H9 (cell line): ENCODE results near the gene PLXNA4. TPM values are rescaled to one million over a fixed set of nuclear protein-coding genes. Genes with fewer than 3 reads are reported as not detected.

Experiments
- DNase-seq: peaks from one replicate; pipeline ENCODE4 v3.0.0-alpha.2; 2017
- H2AFZ ChIP-seq: one replicate; pipeline ENCODE4 v1.6.1; 2013; ENCODE audit warnings: mild to moderate bottlenecking, low read length, control low read depth, moderate library complexity
- H2AK5ac ChIP-seq: 2 replicates; pipeline ENCODE4 v1.6.1; 2013; ENCODE audit warnings: low read length, control low read depth, mixed read lengths; ENCODE audit not compliant: insufficient read length
- H2BK120ac ChIP-seq: one replicate; pipeline ENCODE4 v1.6.1; 2013; ENCODE audit warnings: low read depth, mild to moderate bottlenecking, low read length, control low read depth, inconsistent platforms; ENCODE audit not compliant: poor library complexity, severe bottlenecking
- H2BK12ac ChIP-seq: 2 replicates; pipeline ENCODE4 v1.6.1; 2013; ENCODE audit warnings: low read length, control low read depth, mixed read lengths, low read depth; ENCODE audit not compliant: insufficient read length
- H2BK15ac ChIP-seq: 2 replicates; pipeline ENCODE4 v1.6.1; 2013; ENCODE audit warnings: low read depth, low read length, control low read depth
- H2BK20ac ChIP-seq: one replicate; pipeline ENCODE4 v1.6.1; 2013; ENCODE audit warnings: low read depth, mild to moderate bottlenecking, low read length, control low read depth, inconsistent platforms; ENCODE audit not compliant: poor library complexity, severe bottlenecking
- H2BK5ac ChIP-seq: 2 replicates; pipeline ENCODE4 v1.6.1; 2013; ENCODE audit warnings: low read length, control low read depth, mixed read lengths; ENCODE audit not compliant: insufficient read length
- H3K14ac ChIP-seq: 2 replicates; pipeline ENCODE4 v1.6.1; 2013; ENCODE audit warnings: low read length, control low read depth; ENCODE audit not compliant: insufficient read depth
- H3K18ac ChIP-seq: 2 replicates; pipeline ENCODE4 v1.6.1; 2013; ENCODE audit warnings: low read depth, mild to moderate bottlenecking, mixed read lengths, low read length, control low read depth; ENCODE audit not compliant: insufficient read length
- H3K23ac ChIP-seq: 2 replicates; pipeline ENCODE4 v1.6.1; 2013; ENCODE audit warnings: low read length, control low read depth, mixed read lengths, low read depth; ENCODE audit not compliant: insufficient read length
- H3K23me2 ChIP-seq: 2 replicates; pipeline ENCODE4 v1.6.1; 2013; ENCODE audit warnings: low read depth, mild to moderate bottlenecking, mixed read lengths, low read length, control low read depth; ENCODE audit not compliant: insufficient read length, poor library complexity, severe bottlenecking
- H3K27ac ChIP-seq: 2 replicates; pipeline ENCODE4 v1.5.1; 2013; ENCODE audit warnings: low read length, control low read depth, mixed read lengths, low read depth; ENCODE audit not compliant: insufficient read length
- H3K27me3 ChIP-seq: 2 replicates; pipeline ENCODE4 v1.6.1; 2013; ENCODE audit warnings: low read length, control low read depth, inconsistent platforms; ENCODE audit not compliant: insufficient read depth
- H3K4ac ChIP-seq: 2 replicates; pipeline ENCODE4 v1.6.1; 2013; ENCODE audit warnings: low read depth, mild to moderate bottlenecking, control low read depth, inconsistent platforms, low read length, moderate library complexity
- H3K4me1 ChIP-seq: 2 replicates; pipeline ENCODE4 v1.6.1; 2013; ENCODE audit warnings: low read length, control low read depth, inconsistent platforms; ENCODE audit not compliant: insufficient read depth
- H3K4me2 ChIP-seq: 2 replicates; pipeline ENCODE4 v1.6.1; 2013; ENCODE audit warnings: low read length, control low read depth, mixed read lengths; ENCODE audit not compliant: insufficient read length, insufficient read depth
- H3K56ac ChIP-seq: 2 replicates; pipeline ENCODE4 v1.6.1; 2013; ENCODE audit warnings: low read depth, mild to moderate bottlenecking, mixed read lengths, low read length, control low read depth; ENCODE audit not compliant: insufficient read length
- H3K79me1 ChIP-seq: 2 replicates; pipeline ENCODE4 v1.6.1; 2013; ENCODE audit warnings: low read depth, mild to moderate bottlenecking, moderate library complexity, low read length, control low read depth, inconsistent platforms; ENCODE audit not compliant: insufficient read depth, poor library complexity, severe bottlenecking
- H3K79me2 ChIP-seq: 2 replicates; pipeline ENCODE4 v1.6.1; 2013; ENCODE audit warnings: low read length, control low read depth, inconsistent platforms; ENCODE audit not compliant: insufficient read depth
- H3K9ac ChIP-seq: 2 replicates; pipeline ENCODE4 v1.6.1; 2013; ENCODE audit warnings: low read length, control low read depth, mixed read lengths; ENCODE audit not compliant: insufficient read length; ENCODE audit errors: extremely low read depth
- H3K9me3 ChIP-seq: one replicate; pipeline ENCODE4 v1.6.1; 2013; ENCODE audit warnings: low read depth, low read length, inconsistent platforms; ENCODE audit not compliant: control insufficient read depth
- H3T11ph ChIP-seq: one replicate; pipeline ENCODE4 v1.6.1; 2013; ENCODE audit warnings: mild to moderate bottlenecking, low read length, control low read depth, inconsistent platforms
- H4K20me1 ChIP-seq: one replicate; pipeline ENCODE4 v1.6.1; 2013; ENCODE audit not compliant: control insufficient read depth, insufficient read length, insufficient read depth
- H4K5ac ChIP-seq: 2 replicates; pipeline ENCODE4 v1.6.1; 2013; ENCODE audit warnings: low read depth, mild to moderate bottlenecking, mixed read lengths, low read length, control low read depth; ENCODE audit not compliant: insufficient read length
- H4K8ac ChIP-seq: replicated peaks from 2 replicates; pipeline ENCODE4 v1.6.1; 2013; ENCODE audit warnings: low read length, control low read depth, mixed read lengths, low read depth; ENCODE audit not compliant: insufficient read length
- H4K91ac ChIP-seq: 2 replicates; pipeline ENCODE4 v1.6.1; 2013; ENCODE audit warnings: low read depth, mild to moderate bottlenecking, moderate library complexity, mixed read lengths, low read length, control low read depth; ENCODE audit not compliant: insufficient read length
- H3K27ac Mint-ChIP-seq, 3 experiments: 2 replicates in 2 of 3; 3 replicates in 1 of 3; pipeline ENCODE4 v1.8.0; 2020 to 2021; ENCODE audit warnings: mixed read lengths in 3 of 3, mild to moderate bottlenecking in 1 of 3, moderate library complexity in 1 of 3
- H3K27me3 Mint-ChIP-seq: 2 replicates; pipeline ENCODE4 v1.8.0; 2021; ENCODE audit warnings: low read depth, mild to moderate bottlenecking, moderate library complexity, mixed read lengths
- H3K36me3 Mint-ChIP-seq, 3 experiments: 2 replicates in 2 of 3; 3 replicates in 1 of 3; pipeline ENCODE4 v1.8.0; 2020 to 2021; ENCODE audit warnings: low read depth in 3 of 3, mixed read lengths in 3 of 3; ENCODE audit not compliant: insufficient read depth in 1 of 3
- H3K4me1 Mint-ChIP-seq, 2 experiments: 2 replicates each; pipeline ENCODE4 v1.8.0; 2020; ENCODE audit warnings: mixed read lengths in 2 of 2
- H3K4me3 Mint-ChIP-seq, 2 experiments: 2 replicates in 1 of 2; 3 replicates in 1 of 2; pipeline ENCODE4 v1.8.0; 2020 to 2021; ENCODE audit warnings: mild to moderate bottlenecking in 2 of 2, mixed read lengths in 2 of 2, moderate library complexity in 1 of 2
- H3K9me3 Mint-ChIP-seq, 2 experiments: 2 replicates in 1 of 2; 3 replicates in 1 of 2; pipeline ENCODE4 v1.8.0; 2020; ENCODE audit warnings: mild to moderate bottlenecking in 2 of 2, mixed read lengths in 2 of 2, moderate library complexity in 1 of 2
- CTCF ChIP-seq: fragments of 200-600 bp; sonication (generic); conservative IDR thresholded peaks from 3 replicates; pipeline ENCODE4 v1.8.0; 2021; ENCODE audit warnings: antibody characterized with exemption, mild to moderate bottlenecking
- WGBS: extraction: QIAGEN DNeasy Blood & Tissue Kit; methylation state at CpG from one replicate; pipeline ENCODE4 v1.1.7; 2013; ENCODE audit warnings: missing lambda C conversion rate, low lambda C conversion rate, mixed read lengths; ENCODE audit not compliant: insufficient read length; ENCODE audit errors: extremely low coverage; 5-methylcytosine and 5-hydroxymethylcytosine counted together
- total RNA-seq: library from RNA; stranded (reverse); gene quantifications from 2 replicates; pipeline ENCODE4 v1.2.1, GENCODE V29; 2021

PLXNA4 gene
- total RNA-seq, 1 experiment from 2014 or later, result 0.35 TPM

DNA sequence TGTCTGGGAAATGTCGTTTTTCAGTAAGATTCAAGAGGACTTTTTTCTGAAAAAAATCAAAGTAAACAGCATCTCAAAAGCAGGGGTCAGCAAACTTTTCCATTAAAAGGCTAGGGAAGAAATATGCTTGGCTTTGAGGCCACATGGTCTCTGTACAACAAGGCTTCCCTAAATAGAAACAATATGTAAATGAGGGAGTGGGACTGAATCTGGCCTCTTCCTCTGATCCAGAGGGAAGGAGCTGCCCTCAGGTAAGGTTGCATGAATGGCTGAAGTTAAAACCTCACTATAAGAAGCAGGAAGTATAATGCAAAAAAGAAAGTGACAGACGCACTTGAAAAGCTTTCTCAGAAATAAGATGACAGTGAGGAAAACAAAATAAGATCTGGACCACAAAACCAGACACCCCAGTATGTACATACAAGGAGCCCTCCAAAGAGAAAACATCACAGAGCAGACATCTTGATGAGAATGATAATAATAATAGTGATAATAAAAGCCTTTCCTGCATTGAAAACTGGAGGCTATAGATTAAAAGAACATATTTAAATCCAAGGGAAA is 115.2 kb downstream of the PLXNA4 start:
- Histone ChIP-seq H3K27ac (no peak overlapping the region), H3T11ph (no peak overlapping the region), H4K20me1 (no peaks in the 10 kb centered on the region), H3K27me3 (no peaks in the 10 kb centered on the region), H4K5ac (no peak overlapping the region), H3K18ac (no peak overlapping the region), H2AFZ (no peak overlapping the region), H3K9ac (no peak overlapping the region), H3K56ac (no peak overlapping the region), H2BK12ac (no peak overlapping the region), H2BK20ac (no peak overlapping the region), H3K4me2 (no peak overlapping the region), H3K79me1 (no peaks in the 10 kb centered on the region), H3K79me2 (no peaks in the 10 kb centered on the region), H3K14ac (no peak overlapping the region), H3K23me2 (no peaks in the 10 kb centered on the region), H3K4me1 (peaks cover 6% of the 10 kb centered on the region; the same call in 1 of the 2 replicates), H2AK5ac (no peak overlapping the region), H3K9me3 (no peaks in the 10 kb centered on the region), H2BK5ac (no peak overlapping the region), H3K23ac (no peak overlapping the region), H3K4ac (no peak overlapping the region), H2BK15ac (no peak overlapping the region), H2BK120ac (no peak overlapping the region), H4K8ac (no peak overlapping the region), H4K91ac (no peak overlapping the region)
- DNase-seq, result no peak
- Mint-ChIP-seq H3K27ac (peak overlapping the region in 1 of 3 experiments; percentile 19; a peak in 1 of 7 replicates), H3K4me1 (peaks cover 19 to 20% of the 10 kb centered on the region in 2 experiments), H3K36me3 (no peaks in the 10 kb centered on the region), H3K27me3 (peaks cover 7% of the 10 kb centered on the region), H3K9me3 (no peaks in the 10 kb centered on the region), H3K4me3 (no peak overlapping the region)
- no CpG with 5 or more reads among the region's 2 CpGs for WGBS
- TF ChIP-seq CTCF, result no peak
